ENCODE measurements around the gene MYADML2. TPM values are rescaled to one million over a fixed set of nuclear protein-coding genes. Genes with fewer than 3 reads are reported as not detected.

Gene MYADML2
- total and polyA plus RNA-seq, 12 donors = 0.26 to 8.6 (median 4.9) TPM

DNA sequence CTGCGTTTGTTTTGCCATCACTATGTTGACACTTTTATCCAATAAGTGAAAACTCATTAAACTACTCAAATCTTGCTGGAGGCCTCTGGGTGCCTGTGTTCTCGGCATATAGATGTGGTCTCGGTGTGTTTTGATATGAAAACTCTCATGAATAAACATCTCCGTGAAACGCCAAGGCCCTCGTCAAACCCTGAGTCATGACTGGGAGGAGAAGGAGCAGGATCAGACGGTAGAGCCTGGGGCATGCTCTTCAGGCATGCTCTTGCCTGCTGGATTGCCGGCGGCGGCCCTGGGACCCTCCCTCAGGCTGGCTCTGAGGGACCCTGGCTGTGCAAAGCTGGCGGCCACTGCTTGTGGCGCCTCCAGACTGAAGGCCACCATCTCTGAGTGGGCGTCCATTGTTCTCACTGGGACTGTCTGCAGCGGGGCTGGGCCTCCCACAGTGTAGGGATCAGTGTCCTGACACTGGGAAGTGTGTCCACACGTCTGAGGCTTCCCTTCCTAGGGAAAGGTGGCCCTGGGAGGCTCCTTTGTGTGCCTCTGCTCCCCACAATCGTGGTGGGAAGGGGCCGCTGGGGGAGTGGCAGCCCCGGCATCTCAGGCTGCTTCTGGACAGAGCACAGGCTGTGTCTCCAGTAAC is 46.7 kb downstream of the MYADML2 start:
- Histone ChIP-seq H3K27ac (no peak overlapping the region), H3K4me1 (peaks cover 3 to 16% (median 13%) of the 10 kb centered on the region in 9 donors), H3K36me3 (peaks cover 0 to 70% (median 32%) of the 10 kb centered on the region in 9 donors), H3K4me3 (no peak overlapping the region), H3K9me3 (no peaks in the 10 kb centered on the region), H3K27me3 (peaks cover 0 to 26% (median 0%) of the 10 kb centered on the region in 7 donors)
- ATAC-seq (no peak), DNase-seq (no peak)
- TF ChIP-seq, protein P1, sequence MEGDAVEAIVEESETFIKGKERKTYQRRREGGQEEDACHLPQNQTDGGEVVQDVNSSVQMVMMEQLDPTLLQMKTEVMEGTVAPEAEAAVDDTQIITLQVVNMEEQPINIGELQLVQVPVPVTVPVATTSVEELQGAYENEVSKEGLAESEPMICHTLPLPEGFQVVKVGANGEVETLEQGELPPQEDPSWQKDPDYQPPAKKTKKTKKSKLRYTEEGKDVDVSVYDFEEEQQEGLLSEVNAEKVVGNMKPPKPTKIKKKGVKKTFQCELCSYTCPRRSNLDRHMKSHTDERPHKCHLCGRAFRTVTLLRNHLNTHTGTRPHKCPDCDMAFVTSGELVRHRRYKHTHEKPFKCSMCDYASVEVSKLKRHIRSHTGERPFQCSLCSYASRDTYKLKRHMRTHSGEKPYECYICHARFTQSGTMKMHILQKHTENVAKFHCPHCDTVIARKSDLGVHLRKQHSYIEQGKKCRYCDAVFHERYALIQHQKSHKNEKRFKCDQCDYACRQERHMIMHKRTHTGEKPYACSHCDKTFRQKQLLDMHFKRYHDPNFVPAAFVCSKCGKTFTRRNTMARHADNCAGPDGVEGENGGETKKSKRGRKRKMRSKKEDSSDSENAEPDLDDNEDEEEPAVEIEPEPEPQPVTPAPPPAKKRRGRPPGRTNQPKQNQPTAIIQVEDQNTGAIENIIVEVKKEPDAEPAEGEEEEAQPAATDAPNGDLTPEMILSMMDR (IDR thresholded peaks at IDR 0.05) = no peak
- intact Hi-C loops (cut with DNase I) = no loop called here
- WGBS, 2 donors = 84 to 87% methylated on average over 18 of the region's 18 CpGs

DNA sequence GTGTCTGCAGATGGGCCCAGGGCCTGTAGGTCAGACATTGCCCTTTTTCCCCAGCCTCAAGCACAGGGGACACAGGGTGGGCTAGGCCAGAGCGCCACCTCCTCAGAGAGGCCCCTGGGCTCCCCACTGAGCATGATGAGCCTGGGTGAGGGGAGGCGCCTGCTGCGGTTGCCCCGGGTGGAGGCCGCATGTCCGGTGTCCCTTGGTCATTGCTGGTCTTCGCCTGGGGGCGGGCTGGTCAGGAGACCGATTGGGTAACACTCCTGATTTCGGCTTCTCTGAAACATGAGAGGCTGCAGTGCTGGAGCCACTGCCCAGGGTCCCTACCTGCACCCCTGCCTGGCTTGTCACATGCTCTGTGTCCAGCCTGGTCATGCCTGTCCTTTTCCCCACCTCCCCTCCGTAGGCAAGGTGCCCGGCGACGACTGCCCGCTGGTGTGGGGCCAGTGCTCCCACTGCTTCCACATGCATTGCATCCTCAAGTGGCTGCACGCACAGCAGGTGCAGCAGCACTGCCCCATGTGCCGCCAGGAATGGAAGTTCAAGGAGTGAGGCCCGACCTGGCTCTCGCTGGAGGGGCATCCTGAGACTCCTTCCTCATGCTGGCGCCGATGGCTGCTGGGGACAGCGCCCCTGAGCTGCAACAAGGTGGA is 47.4 kb downstream of the MYADML2 start:
- H3K27ac ChIP-seq = no peak overlapping the region
- no peak for ATAC-seq
- no peak overlapping the region for H3K4me3 ChIP-seq
- peaks cover 0 to 72% (median 34%) of the 10 kb centered on the region in 9 donors for H3K36me3 ChIP-seq
- WGBS, 2 donors = 94 to 95% methylated on average over 22 of the region's 22 CpGs
- DNase-seq = no peak
- no peaks in the 10 kb centered on the region for H3K9me3 ChIP-seq
- TF ChIP-seq, protein P1 (IDR thresholded peaks at IDR 0.05) = no peak
- H3K27me3 ChIP-seq = peaks cover 0 to 26% (median 0%) of the 10 kb centered on the region in 7 donors
- intact Hi-C loops (cut with DNase I) = no loop called here
- H3K4me1 ChIP-seq = peaks cover 3 to 16% (median 13%) of the 10 kb centered on the region in 9 donors

DNA sequence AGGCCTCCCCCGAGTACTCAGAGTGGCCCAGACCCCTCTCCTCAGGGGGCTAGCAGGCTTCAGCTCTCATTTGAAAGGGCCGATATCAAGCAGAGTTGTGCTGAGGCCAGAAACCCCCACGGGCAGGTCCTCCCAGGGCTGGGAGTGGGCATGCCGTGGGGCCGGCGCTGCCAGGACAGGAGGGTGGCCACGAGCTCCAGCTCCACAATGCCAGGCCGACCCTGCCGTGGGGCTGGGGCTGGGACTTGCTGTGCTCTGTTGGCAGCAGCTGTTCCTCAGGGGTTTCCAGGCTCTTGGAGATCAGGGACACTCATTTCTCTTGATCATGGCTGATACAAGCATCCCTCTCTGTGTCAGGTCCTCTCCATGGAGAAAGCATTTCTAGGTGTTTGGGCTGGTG is 48.1 kb downstream of the MYADML2 start:
- Histone ChIP-seq H3K4me1 (peaks cover 3 to 16% (median 13%) of the 10 kb centered on the region in 9 donors), H3K27ac (no peak overlapping the region), H3K27me3 (peaks cover 0 to 26% (median 0%) of the 10 kb centered on the region in 7 donors), H3K36me3 (peaks cover 0 to 72% (median 42%) of the 10 kb centered on the region in 9 donors), H3K4me3 (no peak overlapping the region), H3K9me3 (no peaks in the 10 kb centered on the region)
- intact Hi-C loops (cut with DNase I) = no loop called here
- WGBS, 2 donors = 90 to 92% methylated on average over 9 of the region's 9 CpGs
- ATAC-seq = no peak
- DNase-seq = no peak
- TF ChIP-seq, protein P1 (IDR thresholded peaks at IDR 0.05) = no peak

DNA sequence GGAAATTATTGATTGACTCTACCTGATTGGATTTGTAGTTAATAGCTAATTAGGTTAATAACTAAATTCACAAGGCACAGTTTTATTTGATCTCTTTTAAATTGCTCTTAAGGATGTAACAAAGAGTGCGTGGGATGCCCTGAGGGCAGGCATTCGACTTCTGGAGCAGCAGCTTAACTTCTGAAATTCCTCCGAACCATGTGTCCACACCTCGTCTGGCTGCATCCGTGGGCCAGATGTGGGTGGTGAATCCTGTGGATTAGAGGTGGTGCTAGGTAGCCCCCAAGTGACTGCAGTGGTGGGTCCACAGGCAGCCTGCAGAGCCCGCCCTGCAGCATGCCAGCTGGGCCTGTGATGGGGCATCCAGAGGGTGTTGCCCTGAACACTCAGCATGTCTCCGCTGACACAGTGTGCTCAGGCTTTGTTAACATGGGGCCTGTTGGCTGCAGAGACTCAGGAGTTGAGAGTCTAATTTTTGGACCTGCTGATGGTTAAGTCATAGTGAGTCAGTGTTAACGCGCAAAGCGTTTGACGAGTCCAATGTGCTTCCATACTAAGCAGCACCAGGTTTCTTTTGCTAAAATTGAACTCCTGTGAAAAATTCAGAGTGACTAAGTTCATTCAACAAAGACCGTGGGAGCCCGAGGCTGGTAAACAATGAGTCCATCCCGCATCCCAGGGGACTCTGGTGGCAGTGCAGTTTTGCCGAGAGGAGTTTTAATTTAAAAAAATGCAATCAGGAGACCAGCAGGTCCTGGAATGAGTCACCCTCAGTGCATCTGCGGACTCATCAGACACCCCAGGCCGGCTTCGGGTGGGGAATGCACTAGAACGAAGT is 48.8 kb downstream of the MYADML2 start:
- TF ChIP-seq, protein P1 (IDR thresholded peaks at IDR 0.05) = no peak
- no peaks in the 10 kb centered on the region for H3K9me3 ChIP-seq
- peaks cover 3 to 16% (median 13%) of the 10 kb centered on the region in 9 donors for H3K4me1 ChIP-seq
- H3K27me3 ChIP-seq = peaks cover 0 to 24% (median 0%) of the 10 kb centered on the region in 7 donors
- ATAC-seq (no peak), DNase-seq (no peak)
- intact Hi-C loops (cut with DNase I) = no loop called here
- no peak overlapping the region for H3K27ac ChIP-seq
- no peak overlapping the region for H3K4me3 ChIP-seq
- H3K36me3 ChIP-seq = peaks cover 0 to 77% (median 44%) of the 10 kb centered on the region in 9 donors
- 89 to 91% methylated on average over 19 of the region's 19 CpGs for WGBS, 2 donors

All from heart right ventricle (tissue), 16 donors.